Measurements from ENCODE around the gene PSME3IP1. TPM values are rescaled to one million over a fixed set of nuclear protein-coding genes. Genes with fewer than 3 reads are reported as not detected.
"Not testable (repeated sequence)": the region's sequence is repeated elsewhere in the genome, so short reads cannot be mapped to it uniquely, and the experiment has no call there.

The PSME3IP1 gene
- total RNA-seq, 3 donors from 2014 or later: 97.9 to 138 (median 114) TPM

DNA sequence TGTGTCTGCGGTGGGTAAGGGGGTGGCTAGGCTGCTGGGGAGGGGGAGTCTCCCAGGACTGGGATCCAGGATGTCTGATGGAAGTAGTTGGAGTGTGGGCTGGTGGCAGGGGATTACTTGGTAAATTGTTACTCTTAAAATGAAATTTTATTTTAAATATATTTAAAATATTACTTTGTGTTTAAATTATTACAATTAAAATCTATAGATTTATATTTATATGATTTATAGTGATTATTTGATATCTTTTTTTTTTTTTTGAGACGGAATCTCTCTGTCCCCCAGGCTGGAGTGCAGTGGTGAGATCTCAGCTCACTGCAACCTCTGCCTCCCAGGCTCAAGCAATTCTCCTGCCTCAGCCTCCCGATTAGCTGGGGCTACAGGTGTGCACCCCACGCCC is 74.9 kb downstream of the PSME3IP1 start:
- no peaks in the 10 kb centered on the region for H3K4me1 ChIP-seq (ENCODE audit: low read depth)
- DNase-seq (no peak), ATAC-seq (no peak)
- H3K4me3 ChIP-seq: no peak overlapping the region
- no peaks in the 10 kb centered on the region for H3K36me3 ChIP-seq (ENCODE audit: low read depth)
- no peaks in the 10 kb centered on the region for H3K9me3 ChIP-seq
- intact Hi-C loops (cut with DNase I, micrococcal nuclease): no loop called here
- no peak for TF ChIP-seq CTCF (IDR thresholded peaks at IDR 0.05)

DNA sequence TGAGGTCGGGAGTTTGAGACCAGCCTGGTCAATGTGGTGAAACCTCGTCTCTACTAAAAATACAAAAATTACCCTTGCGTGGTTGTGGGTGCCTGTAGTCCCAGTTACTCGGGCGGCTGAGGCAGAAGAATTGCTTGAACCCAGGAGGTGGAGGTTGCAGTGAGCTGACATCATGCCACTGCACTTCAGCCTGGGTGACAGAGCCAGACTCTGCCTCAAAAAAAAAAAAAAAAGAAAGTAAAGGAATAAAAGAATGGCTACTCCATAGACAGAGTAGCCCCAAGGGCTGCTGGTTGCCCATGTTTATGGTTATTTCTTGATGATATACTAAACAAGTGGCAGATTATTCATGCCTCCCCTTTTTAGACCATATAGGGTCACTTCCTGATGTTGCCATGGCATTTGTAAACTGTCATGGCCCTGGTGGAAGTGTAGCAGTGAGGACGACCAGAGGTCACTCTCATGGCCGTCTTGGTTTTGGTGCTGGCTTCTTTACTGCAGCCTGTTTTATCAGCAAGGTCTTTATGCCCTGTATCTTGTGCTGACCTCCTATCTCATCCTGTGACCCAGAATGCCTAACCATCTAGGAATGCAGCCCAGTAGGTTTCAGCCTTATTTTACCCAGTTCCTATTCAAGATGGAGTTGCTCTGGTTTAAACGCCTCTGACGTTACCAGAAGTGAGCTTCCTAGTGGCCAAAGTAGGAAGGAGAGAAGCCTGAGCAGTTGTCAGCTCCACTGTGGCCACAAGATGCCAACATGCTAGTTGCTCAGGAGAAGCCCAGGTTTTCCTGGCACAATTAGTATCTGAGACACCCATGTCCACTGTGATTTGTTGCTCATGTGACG is 76.4 kb downstream of the PSME3IP1 start:
- intact Hi-C loops (cut with DNase I, micrococcal nuclease); ATAC-seq; H3K4me3 ChIP-seq; H3K4me1 ChIP-seq (ENCODE audit: low read depth); DNase-seq; H3K9me3 ChIP-seq; H3K36me3 ChIP-seq (ENCODE audit: low read depth): not testable (repeated sequence)

DNA sequence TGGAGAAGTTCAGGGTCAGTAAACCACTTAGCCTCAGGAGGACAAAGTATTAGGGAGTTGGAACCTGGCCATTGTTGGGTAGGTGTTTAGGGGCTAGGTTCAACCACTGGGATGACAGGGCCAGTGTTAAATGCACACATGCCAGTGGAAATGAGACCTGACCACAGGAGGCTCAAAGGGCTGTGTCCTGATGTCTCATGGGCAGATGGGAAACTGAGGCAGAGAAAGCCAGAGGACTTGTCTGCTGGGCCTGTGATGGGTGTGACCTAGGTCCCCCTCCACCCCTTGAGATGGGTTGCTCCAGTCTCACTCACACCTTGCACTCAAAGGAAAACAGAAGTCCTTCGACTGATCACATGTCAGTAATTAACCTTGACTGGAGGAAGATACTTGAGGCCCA is 77.4 kb downstream of the PSME3IP1 start:
- TF ChIP-seq CTCF (IDR thresholded peaks at IDR 0.05): no peak
- Histone ChIP-seq H3K9me3 (no peaks in the 10 kb centered on the region), H3K4me3 (no peak overlapping the region), H3K4me1 (ENCODE audit: low read depth) (no peaks in the 10 kb centered on the region), H3K36me3 (ENCODE audit: low read depth) (no peaks in the 10 kb centered on the region)
- DNase-seq (no peak), ATAC-seq (no peak)
- intact Hi-C loops (cut with DNase I, micrococcal nuclease): no loop called here

- H3K4me1 ChIP-seq (ENCODE audit: low read depth): no peaks in the 10 kb centered on the region
- TF ChIP-seq CTCF (IDR thresholded peaks at IDR 0.05): no peak
- DNase-seq: no peak
- no peaks in the 10 kb centered on the region for H3K36me3 ChIP-seq (ENCODE audit: low read depth)
- H3K4me3 ChIP-seq: no peak overlapping the region
- ATAC-seq: no peak
- intact Hi-C loops (cut with DNase I, micrococcal nuclease): no loop called here
- H3K9me3 ChIP-seq: no peaks in the 10 kb centered on the region
Measured at GRCh38 chr16:57107321-57107922, 78.4 kb downstream of the PSME3IP1 start.

DNA sequence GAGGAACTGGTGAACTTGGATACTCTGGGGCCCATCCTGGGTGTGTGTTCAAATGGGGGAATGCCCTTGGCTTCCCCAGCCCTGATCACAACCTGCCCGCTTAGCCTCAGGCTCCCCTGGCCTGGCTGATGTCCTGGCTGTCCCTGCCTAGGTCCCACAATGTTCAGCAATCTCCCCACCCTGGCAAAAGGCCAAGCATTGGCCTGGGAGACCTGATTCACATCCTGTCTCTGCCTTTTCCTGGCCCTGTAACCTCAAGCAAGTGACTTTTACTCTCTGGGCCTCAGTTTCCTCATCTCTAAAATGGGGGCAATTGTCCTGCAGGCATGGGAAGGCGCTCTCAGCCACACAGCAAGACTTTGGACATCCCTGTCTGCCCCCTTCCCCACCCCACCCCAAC is 79.1 kb downstream of the PSME3IP1 start:
- H3K9me3 ChIP-seq: no peaks in the 10 kb centered on the region
- DNase-seq (no peak), ATAC-seq (no peak)
- intact Hi-C loops (cut with DNase I, micrococcal nuclease): no loop called here
- no peaks in the 10 kb centered on the region for H3K36me3 ChIP-seq (ENCODE audit: low read depth)
- no peak overlapping the region for H3K4me3 ChIP-seq
- TF ChIP-seq CTCF (IDR thresholded peaks at IDR 0.05): no peak
- H3K4me1 ChIP-seq (ENCODE audit: low read depth): no peaks in the 10 kb centered on the region

GRCh38 chr16:57105184-57105583 is 80.7 kb downstream of the PSME3IP1 start:
- intact Hi-C loops (cut with DNase I, micrococcal nuclease): no loop called here
- Histone ChIP-seq H3K9me3 (no peaks in the 10 kb centered on the region), H3K36me3 (ENCODE audit: low read depth) (no peaks in the 10 kb centered on the region), H3K4me1 (ENCODE audit: low read depth) (no peaks in the 10 kb centered on the region), H3K4me3 (no peak overlapping the region)
- no peak for DNase-seq
- ATAC-seq: no peak
- no peak for TF ChIP-seq CTCF (IDR thresholded peaks at IDR 0.05)

All from mucosa of descending colon (tissue), 3 donors.